Measurements from ENCODE around the gene RAB5A. TPM values are rescaled to one million over a fixed set of nuclear protein-coding genes. Genes with fewer than 3 reads are reported as not detected.
A peak's percentile ranks its signal among the peaks of the same experiment; 100 is the strongest.
"Not testable (repeated sequence)": the region's sequence is repeated elsewhere in the genome, so short reads cannot be mapped to it uniquely, and the experiment has no call there.

The RAB5A gene
- total RNA-seq, 2 donors from 2014 or later = 56.3 to 80.8 TPM

- no peaks in the 10 kb centered on the region for H3K9me3 Mint-ChIP-seq
- no peaks in the 10 kb centered on the region for H3K36me3 Mint-ChIP-seq
- ATAC-seq (no peak), DNase-seq (ENCODE audit: low spot score in 2 of 2) (no peak)
- no peak overlapping the region for H3K27ac Mint-ChIP-seq
Observed at GRCh38 chr3:19994796-19995195, 47.9 kb downstream of the RAB5A start.

- no peaks in the 10 kb centered on the region for H3K36me3 Mint-ChIP-seq
- ATAC-seq = no peak
Observed at GRCh38 chr3:19997502-19997901, 50.6 kb downstream of the RAB5A start.

DNA sequence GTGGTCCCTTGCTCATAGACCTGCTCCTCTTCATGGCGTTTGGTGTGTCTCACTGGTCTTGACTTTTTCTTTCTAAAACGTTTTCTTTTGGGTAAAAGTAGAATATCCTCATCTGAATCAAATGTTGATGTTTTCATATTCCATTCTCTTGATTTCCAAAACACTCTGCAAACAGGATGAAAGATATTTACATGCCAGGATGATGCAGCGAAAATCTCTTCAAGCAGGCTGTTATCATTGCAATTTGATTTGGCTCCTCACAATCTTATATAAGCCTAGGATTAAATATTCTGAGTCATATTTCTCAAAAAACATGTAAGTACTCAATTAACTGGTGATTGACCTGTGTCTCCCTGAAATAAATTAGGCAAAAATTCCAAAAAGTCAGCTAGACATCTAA lies 55.0 kb downstream of the RAB5A start:
- DNase-seq (ENCODE audit: low spot score in 2 of 2) = no peak
- no peaks in the 10 kb centered on the region for H3K9me3 Mint-ChIP-seq
- no peak for ATAC-seq
- H3K36me3 Mint-ChIP-seq = no peaks in the 10 kb centered on the region
- no peak overlapping the region for H3K27ac Mint-ChIP-seq

More at GRCh38 chr3:19997502-19997901, 50.6 kb downstream of the RAB5A start:
- no peak for DNase-seq (ENCODE audit: low spot score in 2 of 2)
- no peaks in the 10 kb centered on the region for H3K9me3 Mint-ChIP-seq
- H3K27ac Mint-ChIP-seq = no peak overlapping the region

DNA sequence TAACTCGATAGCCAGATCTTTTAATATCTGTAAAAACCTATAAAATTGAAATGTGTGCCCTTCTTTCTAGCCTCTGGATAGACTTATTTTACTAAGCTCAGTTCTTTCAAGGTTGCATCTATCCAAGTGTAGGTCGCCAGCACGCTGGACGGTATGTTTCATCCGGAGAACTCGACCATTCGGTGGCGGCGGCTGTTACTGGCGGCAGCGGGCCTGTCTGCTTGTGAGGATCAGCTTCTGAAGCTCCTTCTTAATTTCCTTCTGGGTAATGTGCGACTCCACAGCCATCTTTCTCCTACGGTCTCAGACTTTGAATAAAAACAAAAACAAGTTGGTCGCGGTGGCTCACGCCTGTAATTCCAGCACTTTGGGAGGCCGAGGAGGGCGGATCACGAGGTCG lies 61.1 kb downstream of the RAB5A start:
- H3K36me3 Mint-ChIP-seq = no peaks in the 10 kb centered on the region
- no peak for ATAC-seq
- no peak for DNase-seq (ENCODE audit: low spot score in 2 of 2)
- no peaks in the 10 kb centered on the region for H3K9me3 Mint-ChIP-seq
- H3K27ac Mint-ChIP-seq = no peak overlapping the region

DNA sequence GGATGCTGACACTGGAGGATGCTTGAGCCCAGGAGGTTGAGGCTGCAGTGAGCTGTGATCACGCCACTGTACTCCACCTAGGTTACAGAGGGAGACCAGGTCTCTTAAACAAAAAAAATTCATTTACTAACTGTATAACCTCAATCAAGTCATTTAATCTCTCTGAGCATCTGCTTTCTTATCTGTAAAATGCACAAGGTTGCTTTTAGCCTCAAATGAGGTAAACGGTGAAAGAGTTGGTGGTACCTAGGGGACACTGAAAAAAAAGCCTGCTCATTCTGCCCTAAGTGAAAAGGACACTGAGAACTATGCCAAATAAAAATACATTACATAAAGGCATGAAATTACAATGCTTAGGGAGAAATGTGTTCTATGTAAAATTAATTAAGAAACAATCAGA lies 61.7 kb downstream of the RAB5A start:
- no peaks in the 10 kb centered on the region for H3K9me3 Mint-ChIP-seq
- H3K27ac Mint-ChIP-seq = no peak overlapping the region
- H3K36me3 Mint-ChIP-seq = no peaks in the 10 kb centered on the region
- ATAC-seq = no peak
- DNase-seq (ENCODE audit: low spot score in 2 of 2) = no peak

- DNase-seq (ENCODE audit: low spot score in 2 of 2) (no peak), ATAC-seq (no peak)
- no peak within 1 kb of the TSS for H3K27ac Mint-ChIP-seq
- H3K9me3 Mint-ChIP-seq = no peaks in the 10 kb centered on the region
- H3K36me3 Mint-ChIP-seq = no peaks in the 10 kb centered on the region
Observed at GRCh38 chr3:20012164-20012563, 65.3 kb downstream of the RAB5A start, which contains the start of gene PP2D1. Gene PP2D1 (minus strand): TSS chr3:20012264. CDS start chr3:20012072, 192 bp downstream.

GRCh38 chr3:20013396-20013795 lies 66.5 kb downstream of the RAB5A start:
- no peaks in the 10 kb centered on the region for H3K36me3 Mint-ChIP-seq
- H3K27ac Mint-ChIP-seq = peak overlapping the region in 1 of 2 donors; percentile 20
- ATAC-seq (no peak), DNase-seq (ENCODE audit: low spot score in 2 of 2) (no peak)
- no peaks in the 10 kb centered on the region for H3K9me3 Mint-ChIP-seq

DNA sequence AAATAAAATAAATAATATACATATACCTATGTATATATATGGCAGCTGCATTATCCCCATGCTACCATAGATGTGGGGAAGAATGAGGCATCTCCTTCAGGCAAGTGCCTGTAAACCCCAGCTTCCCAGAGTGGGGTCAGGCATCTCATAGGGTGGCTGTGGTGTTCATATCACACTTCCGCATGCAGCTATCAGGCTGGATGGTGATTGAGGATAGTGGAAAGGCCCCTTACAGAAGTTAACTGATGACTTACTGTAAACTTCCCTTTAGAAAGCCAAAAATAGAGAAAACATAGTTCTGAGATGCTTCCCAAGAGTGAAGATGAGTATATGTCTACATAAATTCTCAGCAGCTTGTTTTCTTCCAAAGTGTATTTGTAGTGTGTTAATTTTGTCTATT lies 68.6 kb downstream of the RAB5A start:
- no peaks in the 10 kb centered on the region for H3K36me3 Mint-ChIP-seq
- no peaks in the 10 kb centered on the region for H3K9me3 Mint-ChIP-seq
- ATAC-seq (no peak), DNase-seq (ENCODE audit: low spot score in 2 of 2) (no peak)
- no peak overlapping the region for H3K27ac Mint-ChIP-seq

- not testable (repeated sequence) for H3K27ac Mint-ChIP-seq; DNase-seq (ENCODE audit: low spot score in 2 of 2); H3K36me3 Mint-ChIP-seq
Observed at GRCh38 chr3:20016076-20016475, 69.2 kb downstream of the RAB5A start.

DNA sequence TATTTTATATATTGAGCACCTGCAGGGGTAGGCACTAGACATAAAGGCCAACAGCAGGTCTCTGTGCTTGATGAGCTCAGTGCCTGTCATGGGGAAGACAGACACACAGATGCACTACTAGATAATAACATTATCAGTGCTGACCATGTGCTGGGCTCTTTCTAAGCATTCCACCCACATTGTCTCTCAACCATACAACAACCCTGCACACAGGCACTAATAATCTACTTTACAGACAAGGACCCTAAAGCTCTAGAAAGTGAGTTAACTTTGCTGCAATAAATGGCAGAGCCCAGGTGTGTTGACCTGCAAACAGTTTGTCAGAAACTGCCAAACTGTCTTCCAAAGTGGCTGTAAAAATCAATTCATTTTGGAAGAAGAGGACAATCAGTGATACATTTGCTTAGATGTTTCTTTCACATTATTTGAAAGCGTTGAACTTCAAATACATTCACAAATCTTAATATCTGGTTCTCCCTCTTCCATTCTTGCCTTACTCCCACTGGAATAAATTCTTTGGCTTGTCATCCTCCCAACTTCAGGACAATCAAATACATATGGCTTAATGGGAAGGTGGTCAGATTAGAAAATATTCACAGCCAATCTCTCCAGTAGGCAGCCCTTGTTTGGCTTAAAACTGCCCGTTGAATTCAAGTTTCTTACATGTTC lies 76.2 kb downstream of the RAB5A start:
- Mint-ChIP-seq H3K9me3 (no peaks in the 10 kb centered on the region), H3K36me3 (no peaks in the 10 kb centered on the region), H3K27ac (no peak overlapping the region)
- no peak for DNase-seq (ENCODE audit: low spot score in 2 of 2)
- no peak for ATAC-seq

More at GRCh38 chr3:20016076-20016475, 69.2 kb downstream of the RAB5A start:
- ATAC-seq, H3K9me3 Mint-ChIP-seq: not testable (repeated sequence)

GRCh38 chr3:20023623-20024405 lies 76.9 kb downstream of the RAB5A start:
- Mint-ChIP-seq H3K36me3 (no peaks in the 10 kb centered on the region), H3K27ac (no peak overlapping the region)
- ATAC-seq = no peak

DNA sequence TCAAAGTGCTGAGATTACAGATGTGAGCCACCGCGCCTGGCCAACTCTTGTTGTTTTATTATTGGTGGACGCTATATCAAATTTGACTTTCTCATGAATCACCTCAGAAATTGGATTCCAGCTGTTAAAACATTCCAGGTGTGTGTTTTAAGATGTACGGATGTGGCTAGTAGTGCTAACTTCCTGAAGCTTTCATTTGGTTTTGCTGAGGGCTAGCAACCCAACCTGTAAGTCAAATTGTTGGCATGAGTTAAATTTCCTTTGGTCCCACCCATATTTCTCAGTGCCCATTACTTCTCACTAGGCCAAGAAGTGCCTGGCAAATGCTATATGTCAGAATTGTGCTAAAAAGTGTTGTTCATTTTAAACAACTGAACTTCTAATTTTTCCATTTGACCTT lies 80.2 kb downstream of the RAB5A start:
- Mint-ChIP-seq H3K9me3 (no peaks in the 10 kb centered on the region), H3K36me3 (no peaks in the 10 kb centered on the region), H3K27ac (no peak overlapping the region)
- no peak for ATAC-seq
- no peak for DNase-seq (ENCODE audit: low spot score in 2 of 2)

More at GRCh38 chr3:20023623-20024405, 76.9 kb downstream of the RAB5A start:
- DNase-seq (ENCODE audit: low spot score in 2 of 2) = no peak
- no peaks in the 10 kb centered on the region for H3K9me3 Mint-ChIP-seq

- DNase-seq (ENCODE audit: low spot score in 2 of 2) (no peak), ATAC-seq (no peak)
- Mint-ChIP-seq H3K36me3 (no peaks in the 10 kb centered on the region), H3K27ac (no peak overlapping the region), H3K9me3 (no peaks in the 10 kb centered on the region)
Observed at GRCh38 chr3:20028905-20029331, 82.0 kb downstream of the RAB5A start.

DNA sequence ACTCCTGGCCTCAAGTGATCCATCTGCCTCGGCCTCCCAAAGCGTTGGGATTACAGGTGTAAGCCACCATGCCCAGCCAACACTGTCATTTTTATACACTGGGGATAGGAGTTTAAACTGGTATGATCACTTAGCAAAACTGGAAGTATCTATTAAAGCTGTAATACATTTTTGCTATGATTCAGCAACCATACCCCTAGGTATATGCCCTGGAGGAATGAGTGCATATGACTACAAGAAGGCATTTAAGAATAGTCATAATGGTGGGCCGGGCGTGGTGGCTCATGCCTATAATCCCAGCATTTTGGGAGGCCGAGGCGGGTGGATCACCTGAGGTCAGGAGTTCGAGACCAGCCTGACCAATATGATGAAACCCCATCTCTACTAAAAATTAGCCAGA lies 85.0 kb downstream of the RAB5A start:
- not testable (repeated sequence) for H3K27ac Mint-ChIP-seq, H3K36me3 Mint-ChIP-seq

More for the DNA sequence above, 85.0 kb downstream of the RAB5A start:
- not testable (repeated sequence) for ATAC-seq; DNase-seq (ENCODE audit: low spot score in 2 of 2); H3K9me3 Mint-ChIP-seq

Measured in activated naive CD4-positive, alpha-beta T cell treated with anti-CD3 and anti-CD28 coated beads, Interleukin-2, amount 50 U/mL, for 72 hours (primary cell).